NCI-H1417 (cell line): ENCODE results near the gene RHBDL2.
"Not testable (repeated sequence)": the region's sequence is repeated elsewhere in the genome, so short reads cannot be mapped to it uniquely, and the experiment has no call there.

ENCODE experiments used
- DNase-seq, 3 experiments: peaks; one replicate each; lab custom pipeline; 2025; lab: John Stamatoyannopoulos, UW

The RHBDL2 gene

GRCh38 chr1:38932571-38932970, 9.1 kb downstream of the RHBDL2 start:
- no peak for DNase-seq

- peak; percentile 7 to 84 (median 59) for DNase-seq
These were observed 12.2 kb downstream of the RHBDL2 start for GRCh38 chr1:38929476-38929875.

- no peak for DNase-seq
These were observed 12.6 kb downstream of the RHBDL2 start for GRCh38 chr1:38929054-38929453.

GRCh38 chr1:38926091-38926490, 15.5 kb downstream of the RHBDL2 start:
- DNase-seq, result no peak

GRCh38 chr1:38925391-38925790, 16.2 kb downstream of the RHBDL2 start:
- no peak for DNase-seq

GRCh38 chr1:38923607-38924006, 18.0 kb downstream of the RHBDL2 start:
- no peak for DNase-seq

- no peak for DNase-seq
These were observed 22.5 kb downstream of the RHBDL2 start for GRCh38 chr1:38919130-38919529.

GRCh38 chr1:38918568-38918967, 23.1 kb downstream of the RHBDL2 start:
- DNase-seq, result no peak

GRCh38 chr1:38917772-38918171, 23.9 kb downstream of the RHBDL2 start:
- no peak for DNase-seq

GRCh38 chr1:38917337-38917736, 24.3 kb downstream of the RHBDL2 start:
- no peak for DNase-seq

GRCh38 chr1:38915352-38915948, 26.2 kb downstream of the RHBDL2 start:
- no peak for DNase-seq

- DNase-seq, result not testable (repeated sequence)
These were observed 26.7 kb downstream of the RHBDL2 start for GRCh38 chr1:38914908-38915307.

GRCh38 chr1:38908821-38909220, 32.8 kb downstream of the RHBDL2 start:
- DNase-seq, result no peak

GRCh38 chr1:38905985-38906384, 35.6 kb downstream of the RHBDL2 start:
- DNase-seq, result no peak

GRCh38 chr1:38899560-38899959, 42.1 kb downstream of the RHBDL2 start:
- DNase-seq, result no peak

GRCh38 chr1:38898653-38899230, 42.9 kb downstream of the RHBDL2 start:
- no peak for DNase-seq

- DNase-seq, result no peak
These were observed 45.5 kb downstream of the RHBDL2 start for GRCh38 chr1:38896169-38896568.

- no peak for DNase-seq
These were observed 48.7 kb downstream of the RHBDL2 start for GRCh38 chr1:38892976-38893375.

- DNase-seq, result peak in 1 of 3 experiments; percentile 13
These were observed 49.9 kb downstream of the RHBDL2 start for GRCh38 chr1:38891753-38892152.

- DNase-seq, result no peak
These were observed 52.0 kb downstream of the RHBDL2 start for GRCh38 chr1:38889589-38889988.

GRCh38 chr1:38888423-38889333, 53.0 kb downstream of the RHBDL2 start:
- no peak for DNase-seq

GRCh38 chr1:38885092-38885491, 56.5 kb downstream of the RHBDL2 start:
- no peak for DNase-seq

- no peak for DNase-seq
These were observed 60.1 kb downstream of the RHBDL2 start, which contains the start of gene GJA9 for GRCh38 chr1:38881487-38881886. Gene GJA9, minus strand, starts transcription at chr1:38881587. Its CDS starts 5,489 bp downstream, at chr1:38876098.
